ENCODE data around the gene WNK4. TPM values are rescaled to one million over a fixed set of nuclear protein-coding genes. Genes with fewer than 3 reads are reported as not detected.

WNK4 gene
- total and polyA plus RNA-seq, 9 of the 15 experiments (the other 6 are each of a cell fraction or from before 2014, with no cell fraction given): 0.32 to 25.8 (median 4.5) TPM

- peak; percentile 87 to 91 (median 90) for DNase-seq (ENCODE audit: extremely low read depth in 1 of 4, low spot score in 3 of 4)
- H3K9me1 ChIP-seq (ENCODE audit: control insufficient read depth, insufficient read depth, low read length): no peaks in the 10 kb centered on the region
- H3K27me3 ChIP-seq (ENCODE audit: control insufficient read depth in 2 of 2, insufficient read depth in 2 of 2, low read length in 2 of 2): no peaks in the 10 kb centered on the region
- H3K9me3 ChIP-seq (replicated peaks; ENCODE audit: control insufficient read depth, insufficient read depth, low read depth, low read length): no peaks in the 10 kb centered on the region
- peak within 1 kb of the TSS; percentile 84 to 99 for H3K9ac ChIP-seq (ENCODE audit: insufficient read depth in 1 of 2, low read depth in 2 of 2, low read length in 2 of 2)
- in situ Hi-C loops (cut with MboI) (no loop called here), intact Hi-C loops (cut with micrococcal nuclease) (no loop called here)
- no peaks in the 10 kb centered on the region for H4K20me1 ChIP-seq (replicated peaks; ENCODE audit: control insufficient read depth, insufficient read depth, low read length)
- peak; percentile 92 for FAIRE-seq
- WGBS (ENCODE audit: insufficient coverage, low coverage, missing lambda C conversion rate): 27% methylated on average over 59 of the region's 66 CpGs
- peak within 1 kb of the TSS; percentile 68 for H3K27ac ChIP-seq (ENCODE audit: extremely low read depth, low read depth, low read length)
- ATAC-seq: peak; percentile 98
- peaks cover 23 to 36% of the 10 kb centered on the region in 2 experiments for H3K4me1 ChIP-seq (replicated peaks in 1 of 2; ENCODE audit: control insufficient read depth in 2 of 2, insufficient read depth in 2 of 2, low read length in 2 of 2)
- CTCF ChIA-PET (ENCODE audit: low intra/inter-chr PET ratio): no interaction called here
- peak within 1 kb of the TSS; percentile 73 for H3K4me3 ChIP-seq
- H3K36me3 ChIP-seq (ENCODE audit: control insufficient read depth, insufficient read depth, low read length): peaks cover 30% of the 10 kb centered on the region; the same call in 2 of the 3 replicates
- H3K4me2 ChIP-seq (ENCODE audit: insufficient read depth, low read length): peak within 1 kb of the TSS; percentile 94
- H3K79me2 ChIP-seq (ENCODE audit: control insufficient read depth, insufficient read depth, low read length): peaks cover 17% of the 10 kb centered on the region
- POLR2A ChIA-PET: interaction anchor here (0.6 to 6.4 kb wide), 9 partner anchors 12 to 220 kb away, joined by 3 to 47 read pairs (median 4); partner anchors contain the start of genes AOC3, BECN1 and WNK4
- H2AFZ ChIP-seq (ENCODE audit: low read depth, low read length): peak within 1 kb of the TSS; percentile 96
- BruUV-seq (replicated peaks): no TSS peak
- TF ChIP-seq RBM25 (IDR thresholded peaks at IDR 0.05; ENCODE audit: low read depth, low read length, severe bottlenecking): peak; percentile 54
- peak; percentile 97 for TF ChIP-seq E2F6 (IDR thresholded peaks at IDR 0.05; ENCODE audit: borderline replicate concordance in 1 of 2, extremely low read depth in 1 of 2, insufficient read depth in 1 of 2, insufficient read length in 1 of 2, low read depth in 1 of 2, low read length in 1 of 2, poor library complexity in 1 of 2, severe bottlenecking in 1 of 2)
- no peak for TF ChIP-seq IRF9 (tag; IDR thresholded peaks at IDR 0.05)
- no peak for TF ChIP-seq ZNF408 (CRISPR knock-in tag; IDR thresholded peaks at IDR 0.05; ENCODE audit: low read depth)
- TF ChIP-seq RNF2 (IDR thresholded peaks at IDR 0.05): peak; percentile 78
- TF ChIP-seq MYBL2 (IDR thresholded peaks at IDR 0.05; ENCODE audit: low read depth): peak; percentile 23; the same call in 1 of the 2 replicates
- no peak for TF ChIP-seq MYBL2 (CRISPR knock-in tag; IDR thresholded peaks at IDR 0.05; ENCODE audit: borderline replicate concordance)
- peak; percentile 79 for TF ChIP-seq ZBTB2 (IDR thresholded peaks at IDR 0.05)
- TF ChIP-seq HNRNPL (IDR thresholded peaks at IDR 0.05; ENCODE audit: low read depth, low read length): 0 out of 2 replicates have a peak, but pooled peaks have one; percentile 61
- TF ChIP-seq STAT6 (CRISPR knock-in tag; IDR thresholded peaks at IDR 0.05): peak; percentile 80; the same call in 1 of the 2 replicates
- peak; percentile 83 for TF ChIP-seq RBFOX2 (IDR thresholded peaks at IDR 0.05; ENCODE audit: low read depth, low read length)
- peak in 1 of 2 experiments; percentile 61; a peak in 1 of 4 replicates for TF ChIP-seq FOXA3 (CRISPR knock-in tag; conservative IDR thresholded peaks at IDR 0.05 in 1 of 2, IDR thresholded peaks at IDR 0.05 in 1 of 2)
Measured at GRCh38 chr17:42798383-42799380, 18.3 kb downstream of the WNK4 start, which contains the start of the genes CNTD1 and COA3. Gene CNTD1 (plus strand): TSS chr17:42798861. CDS start chr17:42799068, 207 bp downstream. Gene COA3 (minus strand): TSS chr17:42798704. CDS start chr17:42798681, 23 bp downstream.

All from K562 (cell line).